ENCODE results near the gene LBH.

DNA sequence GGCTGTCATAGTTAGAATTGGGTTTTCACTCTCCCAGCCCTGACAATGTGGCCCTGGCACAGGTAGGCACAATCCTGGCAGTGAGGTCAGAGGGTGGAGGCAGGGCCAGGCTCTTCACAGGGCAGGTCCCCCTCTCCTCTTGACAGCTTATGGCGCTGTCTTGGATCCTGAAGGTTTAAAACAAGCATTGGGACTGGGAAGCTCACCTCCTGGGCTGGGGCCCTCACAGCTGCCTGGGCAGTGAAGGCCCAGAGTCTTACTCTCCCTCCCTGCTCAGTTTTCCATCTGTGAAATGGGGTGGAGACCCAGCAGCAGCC is 23.3 kb downstream of the LBH start:
- TF ChIP-seq, protein P1, sequence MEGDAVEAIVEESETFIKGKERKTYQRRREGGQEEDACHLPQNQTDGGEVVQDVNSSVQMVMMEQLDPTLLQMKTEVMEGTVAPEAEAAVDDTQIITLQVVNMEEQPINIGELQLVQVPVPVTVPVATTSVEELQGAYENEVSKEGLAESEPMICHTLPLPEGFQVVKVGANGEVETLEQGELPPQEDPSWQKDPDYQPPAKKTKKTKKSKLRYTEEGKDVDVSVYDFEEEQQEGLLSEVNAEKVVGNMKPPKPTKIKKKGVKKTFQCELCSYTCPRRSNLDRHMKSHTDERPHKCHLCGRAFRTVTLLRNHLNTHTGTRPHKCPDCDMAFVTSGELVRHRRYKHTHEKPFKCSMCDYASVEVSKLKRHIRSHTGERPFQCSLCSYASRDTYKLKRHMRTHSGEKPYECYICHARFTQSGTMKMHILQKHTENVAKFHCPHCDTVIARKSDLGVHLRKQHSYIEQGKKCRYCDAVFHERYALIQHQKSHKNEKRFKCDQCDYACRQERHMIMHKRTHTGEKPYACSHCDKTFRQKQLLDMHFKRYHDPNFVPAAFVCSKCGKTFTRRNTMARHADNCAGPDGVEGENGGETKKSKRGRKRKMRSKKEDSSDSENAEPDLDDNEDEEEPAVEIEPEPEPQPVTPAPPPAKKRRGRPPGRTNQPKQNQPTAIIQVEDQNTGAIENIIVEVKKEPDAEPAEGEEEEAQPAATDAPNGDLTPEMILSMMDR (IDR thresholded peaks at IDR 0.05): no peak
- TF ChIP-seq POLR2A (IDR thresholded peaks at IDR 0.05): no peak

Data from lower leg skin (tissue), 3 donors.